H1 (cell line): ENCODE measurements around the gene ITSN1. TPM values are rescaled to one million over a fixed set of nuclear protein-coding genes. Genes with fewer than 3 reads are reported as not detected.

Experiments used
- CREB1 ChIP-seq: IDR thresholded peaks from 2 replicates; pipeline ENCODE4 v1.6.1; 2012; ENCODE audit warnings: inconsistent platforms
- CTBP2 ChIP-seq: IDR thresholded peaks from 2 replicates; pipeline ENCODE4 v1.7.0; 2011; ENCODE audit warnings: borderline replicate concordance, mild to moderate bottlenecking, moderate library complexity, mixed read lengths, low read length; ENCODE audit not compliant: insufficient read depth, insufficient read length
- RXRA ChIP-seq: IDR thresholded peaks from 2 replicates; pipeline ENCODE4 v1.6.1; 2011; ENCODE audit warnings: low read depth, mild to moderate bottlenecking, low read length, moderate library complexity; ENCODE audit not compliant: insufficient read depth
- SP4 ChIP-seq: IDR thresholded peaks from 2 replicates; pipeline ENCODE4 v1.6.1; 2012; ENCODE audit warnings: low read length, inconsistent platforms
- TAF1 ChIP-seq: IDR thresholded peaks from 2 replicates; pipeline ENCODE4 v1.6.1; 2011; ENCODE audit warnings: mild to moderate bottlenecking, low read depth, low read length
- ZNF274 ChIP-seq: IDR thresholded peaks from 2 replicates; pipeline ENCODE4 v1.7.0; 2012; ENCODE audit warnings: low read length, borderline replicate concordance; ENCODE audit errors: extremely low read depth
- polyA plus RNA-seq, 7 experiments: library from polyadenylated mRNA; depleted of rRNA in 3 of 7; stranded (reverse) in 5 of 7; unstranded in 2 of 7; fragments of >200 nt in 5 of 7; fragments of 200-250 nt in 2 of 7; gene quantifications; 1 replicate in 5 of 7; 2 replicates in 1 of 7; 4 replicates in 1 of 7; pipeline versions ENCODE4 v1.2.1 to v1.2.3, GENCODE V29; 2011 to 2013; ENCODE audit warnings: missing spikeins in 2 of 7, mixed read lengths in 2 of 7
- total RNA-seq: library from RNA; stranded (reverse); fragmentation: NEBNext Ultra II Directional; extraction: Animal tissue kit (Norgen Biotek cat#: 25700); gene quantifications from 2 replicates; pipeline ENCODE4 v1.2.1, GENCODE V29; 2021
- TF ChIP-seq, protein P1 (sequence below): fragments of 300-600 bp; sonication (generic); IDR thresholded peaks from 2 replicates; pipeline ENCODE4 v1.7.1; 2012; ENCODE audit warnings: low read length, moderate library complexity, mild to moderate bottlenecking, inconsistent platforms; ENCODE audit not compliant: insufficient replicate concordance
- TF ChIP-seq, protein P2 (sequence below), 3 experiments: IDR thresholded peaks; 1 replicate in 2 of 3; 2 replicates in 1 of 3; pipeline versions ENCODE4 v1.5.1 to v1.6.1; 2011; ENCODE audit warnings: low read length in 3 of 3, mild to moderate bottlenecking in 3 of 3, inconsistent platforms in 2 of 3, low read depth in 1 of 3, moderate library complexity in 1 of 3; ENCODE audit not compliant: insufficient read depth in 1 of 3; ENCODE audit errors: control extremely low read depth in 1 of 3

Gene ITSN1
- total and polyA plus RNA-seq, 2 of the 8 experiments (the other 6 are each of a cell fraction or from before 2014, with no cell fraction given) = 60.8 to 78.1 TPM

DNA sequence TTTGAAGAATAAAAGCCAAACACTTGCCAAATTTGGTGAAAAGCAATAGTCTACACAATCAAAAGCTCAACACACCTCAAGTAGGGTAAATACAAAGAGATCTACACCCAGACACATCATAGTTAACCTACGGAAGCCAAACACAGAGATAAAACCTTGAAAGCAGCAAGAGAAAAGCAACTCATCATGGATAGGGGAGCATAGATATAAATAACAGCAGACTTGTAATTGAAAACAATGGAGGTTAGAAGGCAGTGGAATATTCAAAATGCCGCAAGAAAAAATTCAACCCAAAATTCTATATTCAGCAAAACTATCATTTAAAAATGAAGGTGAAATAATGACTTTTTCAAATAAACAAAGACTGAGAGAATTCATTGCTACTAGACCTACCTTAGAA is 105.1 kb downstream of the ITSN1 start (continued):
- TF ChIP-seq, protein P1, sequence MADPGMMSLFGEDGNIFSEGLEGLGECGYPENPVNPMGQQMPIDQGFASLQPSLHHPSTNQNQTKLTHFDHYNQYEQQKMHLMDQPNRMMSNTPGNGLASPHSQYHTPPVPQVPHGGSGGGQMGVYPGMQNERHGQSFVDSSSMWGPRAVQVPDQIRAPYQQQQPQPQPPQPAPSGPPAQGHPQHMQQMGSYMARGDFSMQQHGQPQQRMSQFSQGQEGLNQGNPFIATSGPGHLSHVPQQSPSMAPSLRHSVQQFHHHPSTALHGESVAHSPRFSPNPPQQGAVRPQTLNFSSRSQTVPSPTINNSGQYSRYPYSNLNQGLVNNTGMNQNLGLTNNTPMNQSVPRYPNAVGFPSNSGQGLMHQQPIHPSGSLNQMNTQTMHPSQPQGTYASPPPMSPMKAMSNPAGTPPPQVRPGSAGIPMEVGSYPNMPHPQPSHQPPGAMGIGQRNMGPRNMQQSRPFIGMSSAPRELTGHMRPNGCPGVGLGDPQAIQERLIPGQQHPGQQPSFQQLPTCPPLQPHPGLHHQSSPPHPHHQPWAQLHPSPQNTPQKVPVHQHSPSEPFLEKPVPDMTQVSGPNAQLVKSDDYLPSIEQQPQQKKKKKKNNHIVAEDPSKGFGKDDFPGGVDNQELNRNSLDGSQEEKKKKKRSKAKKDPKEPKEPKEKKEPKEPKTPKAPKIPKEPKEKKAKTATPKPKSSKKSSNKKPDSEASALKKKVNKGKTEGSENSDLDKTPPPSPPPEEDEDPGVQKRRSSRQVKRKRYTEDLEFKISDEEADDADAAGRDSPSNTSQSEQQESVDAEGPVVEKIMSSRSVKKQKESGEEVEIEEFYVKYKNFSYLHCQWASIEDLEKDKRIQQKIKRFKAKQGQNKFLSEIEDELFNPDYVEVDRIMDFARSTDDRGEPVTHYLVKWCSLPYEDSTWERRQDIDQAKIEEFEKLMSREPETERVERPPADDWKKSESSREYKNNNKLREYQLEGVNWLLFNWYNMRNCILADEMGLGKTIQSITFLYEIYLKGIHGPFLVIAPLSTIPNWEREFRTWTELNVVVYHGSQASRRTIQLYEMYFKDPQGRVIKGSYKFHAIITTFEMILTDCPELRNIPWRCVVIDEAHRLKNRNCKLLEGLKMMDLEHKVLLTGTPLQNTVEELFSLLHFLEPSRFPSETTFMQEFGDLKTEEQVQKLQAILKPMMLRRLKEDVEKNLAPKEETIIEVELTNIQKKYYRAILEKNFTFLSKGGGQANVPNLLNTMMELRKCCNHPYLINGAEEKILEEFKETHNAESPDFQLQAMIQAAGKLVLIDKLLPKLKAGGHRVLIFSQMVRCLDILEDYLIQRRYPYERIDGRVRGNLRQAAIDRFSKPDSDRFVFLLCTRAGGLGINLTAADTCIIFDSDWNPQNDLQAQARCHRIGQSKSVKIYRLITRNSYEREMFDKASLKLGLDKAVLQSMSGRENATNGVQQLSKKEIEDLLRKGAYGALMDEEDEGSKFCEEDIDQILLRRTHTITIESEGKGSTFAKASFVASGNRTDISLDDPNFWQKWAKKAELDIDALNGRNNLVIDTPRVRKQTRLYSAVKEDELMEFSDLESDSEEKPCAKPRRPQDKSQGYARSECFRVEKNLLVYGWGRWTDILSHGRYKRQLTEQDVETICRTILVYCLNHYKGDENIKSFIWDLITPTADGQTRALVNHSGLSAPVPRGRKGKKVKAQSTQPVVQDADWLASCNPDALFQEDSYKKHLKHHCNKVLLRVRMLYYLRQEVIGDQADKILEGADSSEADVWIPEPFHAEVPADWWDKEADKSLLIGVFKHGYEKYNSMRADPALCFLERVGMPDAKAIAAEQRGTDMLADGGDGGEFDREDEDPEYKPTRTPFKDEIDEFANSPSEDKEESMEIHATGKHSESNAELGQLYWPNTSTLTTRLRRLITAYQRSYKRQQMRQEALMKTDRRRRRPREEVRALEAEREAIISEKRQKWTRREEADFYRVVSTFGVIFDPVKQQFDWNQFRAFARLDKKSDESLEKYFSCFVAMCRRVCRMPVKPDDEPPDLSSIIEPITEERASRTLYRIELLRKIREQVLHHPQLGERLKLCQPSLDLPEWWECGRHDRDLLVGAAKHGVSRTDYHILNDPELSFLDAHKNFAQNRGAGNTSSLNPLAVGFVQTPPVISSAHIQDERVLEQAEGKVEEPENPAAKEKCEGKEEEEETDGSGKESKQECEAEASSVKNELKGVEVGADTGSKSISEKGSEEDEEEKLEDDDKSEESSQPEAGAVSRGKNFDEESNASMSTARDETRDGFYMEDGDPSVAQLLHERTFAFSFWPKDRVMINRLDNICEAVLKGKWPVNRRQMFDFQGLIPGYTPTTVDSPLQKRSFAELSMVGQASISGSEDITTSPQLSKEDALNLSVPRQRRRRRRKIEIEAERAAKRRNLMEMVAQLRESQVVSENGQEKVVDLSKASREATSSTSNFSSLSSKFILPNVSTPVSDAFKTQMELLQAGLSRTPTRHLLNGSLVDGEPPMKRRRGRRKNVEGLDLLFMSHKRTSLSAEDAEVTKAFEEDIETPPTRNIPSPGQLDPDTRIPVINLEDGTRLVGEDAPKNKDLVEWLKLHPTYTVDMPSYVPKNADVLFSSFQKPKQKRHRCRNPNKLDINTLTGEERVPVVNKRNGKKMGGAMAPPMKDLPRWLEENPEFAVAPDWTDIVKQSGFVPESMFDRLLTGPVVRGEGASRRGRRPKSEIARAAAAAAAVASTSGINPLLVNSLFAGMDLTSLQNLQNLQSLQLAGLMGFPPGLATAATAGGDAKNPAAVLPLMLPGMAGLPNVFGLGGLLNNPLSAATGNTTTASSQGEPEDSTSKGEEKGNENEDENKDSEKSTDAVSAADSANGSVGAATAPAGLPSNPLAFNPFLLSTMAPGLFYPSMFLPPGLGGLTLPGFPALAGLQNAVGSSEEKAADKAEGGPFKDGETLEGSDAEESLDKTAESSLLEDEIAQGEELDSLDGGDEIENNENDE = no peak
- no peak for TF ChIP-seq TAF1
- TF ChIP-seq CTBP2 = no peak
- no peak for TF ChIP-seq RXRA
- TF ChIP-seq ZNF274 = no peak
- TF ChIP-seq, protein P2, sequence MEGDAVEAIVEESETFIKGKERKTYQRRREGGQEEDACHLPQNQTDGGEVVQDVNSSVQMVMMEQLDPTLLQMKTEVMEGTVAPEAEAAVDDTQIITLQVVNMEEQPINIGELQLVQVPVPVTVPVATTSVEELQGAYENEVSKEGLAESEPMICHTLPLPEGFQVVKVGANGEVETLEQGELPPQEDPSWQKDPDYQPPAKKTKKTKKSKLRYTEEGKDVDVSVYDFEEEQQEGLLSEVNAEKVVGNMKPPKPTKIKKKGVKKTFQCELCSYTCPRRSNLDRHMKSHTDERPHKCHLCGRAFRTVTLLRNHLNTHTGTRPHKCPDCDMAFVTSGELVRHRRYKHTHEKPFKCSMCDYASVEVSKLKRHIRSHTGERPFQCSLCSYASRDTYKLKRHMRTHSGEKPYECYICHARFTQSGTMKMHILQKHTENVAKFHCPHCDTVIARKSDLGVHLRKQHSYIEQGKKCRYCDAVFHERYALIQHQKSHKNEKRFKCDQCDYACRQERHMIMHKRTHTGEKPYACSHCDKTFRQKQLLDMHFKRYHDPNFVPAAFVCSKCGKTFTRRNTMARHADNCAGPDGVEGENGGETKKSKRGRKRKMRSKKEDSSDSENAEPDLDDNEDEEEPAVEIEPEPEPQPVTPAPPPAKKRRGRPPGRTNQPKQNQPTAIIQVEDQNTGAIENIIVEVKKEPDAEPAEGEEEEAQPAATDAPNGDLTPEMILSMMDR (IDR thresholded peaks at IDR 0.05; ENCODE audit: control extremely low read depth in 1 of 3, insufficient read depth in 1 of 3, low read depth in 1 of 3, low read length in 3 of 3) = no peak
- no peak for TF ChIP-seq SP4
- no peak for TF ChIP-seq CREB1
